ENCODE data around the gene TBC1D21. TPM values are rescaled to one million over a fixed set of nuclear protein-coding genes. Genes with fewer than 3 reads are reported as not detected.

The TBC1D21 gene
- total RNA-seq, 4 donors from 2014 or later = not detected

DNA sequence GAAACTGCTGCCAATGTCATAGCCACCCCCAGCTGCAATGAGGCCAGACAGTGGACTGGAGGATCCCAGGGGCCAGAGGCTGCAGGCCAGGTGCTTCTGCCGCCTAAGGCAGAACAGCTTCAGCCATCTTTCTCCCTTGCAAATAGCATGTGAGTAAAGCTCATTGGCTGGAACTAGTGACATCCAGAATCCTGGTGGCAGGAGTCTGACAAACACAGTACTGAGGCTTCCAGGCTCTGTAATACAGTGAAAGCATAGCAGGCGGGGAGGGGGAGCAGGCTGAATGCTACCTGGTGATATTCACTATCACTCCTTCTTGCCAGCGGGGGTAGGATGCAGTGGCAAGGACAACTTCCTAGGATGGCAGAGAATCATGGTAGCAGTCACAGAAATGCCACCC lies 36.5 kb upstream of the TBC1D21 start:
- no peaks in the 10 kb centered on the region for H3K36me3 ChIP-seq
- TF ChIP-seq, protein P1, sequence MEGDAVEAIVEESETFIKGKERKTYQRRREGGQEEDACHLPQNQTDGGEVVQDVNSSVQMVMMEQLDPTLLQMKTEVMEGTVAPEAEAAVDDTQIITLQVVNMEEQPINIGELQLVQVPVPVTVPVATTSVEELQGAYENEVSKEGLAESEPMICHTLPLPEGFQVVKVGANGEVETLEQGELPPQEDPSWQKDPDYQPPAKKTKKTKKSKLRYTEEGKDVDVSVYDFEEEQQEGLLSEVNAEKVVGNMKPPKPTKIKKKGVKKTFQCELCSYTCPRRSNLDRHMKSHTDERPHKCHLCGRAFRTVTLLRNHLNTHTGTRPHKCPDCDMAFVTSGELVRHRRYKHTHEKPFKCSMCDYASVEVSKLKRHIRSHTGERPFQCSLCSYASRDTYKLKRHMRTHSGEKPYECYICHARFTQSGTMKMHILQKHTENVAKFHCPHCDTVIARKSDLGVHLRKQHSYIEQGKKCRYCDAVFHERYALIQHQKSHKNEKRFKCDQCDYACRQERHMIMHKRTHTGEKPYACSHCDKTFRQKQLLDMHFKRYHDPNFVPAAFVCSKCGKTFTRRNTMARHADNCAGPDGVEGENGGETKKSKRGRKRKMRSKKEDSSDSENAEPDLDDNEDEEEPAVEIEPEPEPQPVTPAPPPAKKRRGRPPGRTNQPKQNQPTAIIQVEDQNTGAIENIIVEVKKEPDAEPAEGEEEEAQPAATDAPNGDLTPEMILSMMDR (IDR thresholded peaks at IDR 0.05 in 4 of 5, conservative IDR thresholded peaks at IDR 0.05 in 1 of 5) = no peak
- no peak for TF ChIP-seq POLR2A (IDR thresholded peaks at IDR 0.05)
- no peak for DNase-seq
- in situ Hi-C loops (cut with MboI; ENCODE audit: low sequenced_read_pairs in 4 of 4) (no loop called here), intact Hi-C loops (cut with DNase I; ENCODE audit: low total_unique reads) (no loop called here)
- H3K4me1 ChIP-seq = peaks cover 13 to 17% of the 10 kb centered on the region in 2 donors
- ATAC-seq = no peak
- H3K9me3 ChIP-seq = no peaks in the 10 kb centered on the region
- no peak overlapping the region for H3K4me3 ChIP-seq
- H3K27ac ChIP-seq = no peak overlapping the region
- peaks cover 0 to 4% (median 0%) of the 10 kb centered on the region in 3 donors for H3K27me3 ChIP-seq

DNA sequence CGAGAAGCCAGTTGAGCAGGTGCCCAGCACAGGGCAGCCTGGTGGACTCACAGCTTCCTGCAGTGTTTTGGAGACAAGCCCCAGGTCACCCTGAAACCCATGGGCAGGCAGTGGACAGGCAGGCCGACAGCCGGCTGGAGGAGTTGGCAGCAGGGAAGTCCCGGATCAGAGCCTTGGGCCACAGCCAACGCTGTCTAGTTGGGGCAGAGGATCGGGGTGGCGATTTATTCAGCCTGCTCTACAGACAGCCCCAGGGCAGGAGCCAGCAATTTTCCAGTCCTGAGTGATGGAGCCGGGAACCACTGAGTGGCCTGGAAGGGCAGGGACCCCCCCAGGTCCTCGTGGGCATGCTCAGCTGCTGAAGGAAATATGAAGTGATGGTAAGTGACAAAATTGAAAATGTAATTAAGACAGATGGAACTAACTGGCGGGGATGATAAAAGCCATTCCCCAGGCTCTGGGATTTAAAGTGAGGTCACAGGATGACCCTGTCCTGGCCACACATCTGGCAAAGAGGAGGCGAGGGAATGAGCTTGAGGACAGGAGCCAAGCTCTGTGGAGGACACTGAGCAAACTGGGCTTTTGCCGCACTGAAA lies 34.4 kb upstream of the TBC1D21 start:
- H3K4me1 ChIP-seq = peaks cover 13 to 17% of the 10 kb centered on the region in 2 donors
- TF ChIP-seq POLR2A (IDR thresholded peaks at IDR 0.05) = no peak
- TF ChIP-seq, protein P1 (IDR thresholded peaks at IDR 0.05 in 4 of 5, conservative IDR thresholded peaks at IDR 0.05 in 1 of 5) = no peak
- ATAC-seq (peak; percentile 71 to 78), DNase-seq (peak; percentile 30 to 70)
- H3K4me3 ChIP-seq = no peak overlapping the region
- peaks cover 0 to 4% (median 0%) of the 10 kb centered on the region in 3 donors for H3K27me3 ChIP-seq
- in situ Hi-C loops (cut with MboI; ENCODE audit: low sequenced_read_pairs in 4 of 4) (no loop called here), intact Hi-C loops (cut with DNase I; ENCODE audit: low total_unique reads) (loop anchor here (1.0 kb wide), 1 partner anchor 37 kb away; no protein-coding TSS in a partner anchor)
- H3K36me3 ChIP-seq = no peaks in the 10 kb centered on the region
- H3K9me3 ChIP-seq = no peaks in the 10 kb centered on the region
- H3K27ac ChIP-seq = no peak overlapping the region

DNA sequence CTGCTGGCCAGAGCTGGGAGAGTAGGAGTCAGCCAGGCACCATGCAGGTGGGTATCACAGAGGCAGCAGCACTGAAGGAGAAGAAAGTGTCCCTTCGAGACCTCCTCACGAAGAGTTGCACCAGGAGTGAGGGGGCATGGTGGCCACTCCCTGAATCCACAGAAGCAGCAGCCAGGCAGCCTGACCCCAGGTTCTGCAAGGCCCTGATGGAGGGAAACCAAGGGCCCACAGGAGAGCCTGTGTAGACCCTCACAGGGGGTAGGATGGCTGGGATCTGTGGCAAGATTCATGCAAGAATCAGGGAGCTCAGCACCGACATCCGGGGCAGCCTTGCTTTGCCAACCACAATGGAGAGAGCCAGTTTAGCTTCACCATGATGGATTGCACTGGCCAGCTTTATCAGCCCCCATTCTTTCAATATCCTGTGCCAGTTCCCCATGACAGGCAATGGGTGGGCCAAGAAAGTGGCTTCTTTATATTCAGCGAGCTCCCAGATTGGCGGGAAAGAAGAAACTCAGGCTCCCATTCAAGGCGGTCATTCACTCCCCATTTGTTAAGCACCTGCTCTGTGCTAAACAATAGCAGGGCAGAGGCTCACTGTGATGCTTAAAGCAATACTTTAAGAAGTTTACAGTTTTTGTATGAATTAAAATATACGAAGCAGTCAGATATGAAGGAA lies 33.5 kb upstream of the TBC1D21 start:
- Histone ChIP-seq H3K27ac (no peak overlapping the region), H3K36me3 (no peaks in the 10 kb centered on the region), H3K27me3 (peaks cover 0 to 4% (median 0%) of the 10 kb centered on the region in 3 donors), H3K4me3 (no peak overlapping the region), H3K9me3 (no peaks in the 10 kb centered on the region), H3K4me1 (peaks cover 13 to 17% of the 10 kb centered on the region in 2 donors)
- ATAC-seq (no peak), DNase-seq (no peak)
- no peak for TF ChIP-seq POLR2A (IDR thresholded peaks at IDR 0.05)
- TF ChIP-seq, protein P1 (IDR thresholded peaks at IDR 0.05 in 4 of 5, conservative IDR thresholded peaks at IDR 0.05 in 1 of 5) = no peak
- in situ Hi-C loops (cut with MboI; ENCODE audit: low sequenced_read_pairs in 4 of 4) = no loop called here
- intact Hi-C loops (cut with DNase I; ENCODE audit: low total_unique reads) = no loop called here

DNA sequence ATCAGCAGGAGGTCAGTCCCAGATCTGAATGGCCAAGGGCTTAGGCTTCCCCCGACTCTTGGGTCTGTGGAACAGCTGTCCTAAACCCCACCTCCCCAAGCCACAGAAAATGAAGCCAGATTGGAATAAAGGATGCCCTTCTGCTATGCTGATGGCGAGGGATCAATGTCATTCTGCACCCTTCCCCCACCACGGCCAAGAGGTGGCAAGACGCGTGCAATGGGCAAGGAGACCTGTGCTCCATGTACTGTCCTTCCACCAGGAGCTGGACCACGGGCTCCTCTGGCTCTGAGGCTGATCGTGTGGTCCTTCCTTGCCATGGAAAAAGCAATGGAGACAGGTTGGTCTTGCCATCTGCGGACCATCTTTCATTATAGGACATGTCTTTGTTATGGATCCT lies 32.6 kb upstream of the TBC1D21 start:
- no peak overlapping the region for H3K4me3 ChIP-seq
- no peak overlapping the region for H3K27ac ChIP-seq
- no peaks in the 10 kb centered on the region for H3K36me3 ChIP-seq
- H3K27me3 ChIP-seq = peaks cover 0 to 4% (median 0%) of the 10 kb centered on the region in 3 donors
- H3K9me3 ChIP-seq = no peaks in the 10 kb centered on the region
- in situ Hi-C loops (cut with MboI; ENCODE audit: low sequenced_read_pairs in 4 of 4) = no loop called here
- ATAC-seq (no peak), DNase-seq (no peak)
- TF ChIP-seq POLR2A (IDR thresholded peaks at IDR 0.05) = no peak
- TF ChIP-seq, protein P1 (IDR thresholded peaks at IDR 0.05 in 4 of 5, conservative IDR thresholded peaks at IDR 0.05 in 1 of 5) = no peak
- intact Hi-C loops (cut with DNase I; ENCODE audit: low total_unique reads) = no loop called here
- peaks cover 13 to 17% of the 10 kb centered on the region in 2 donors for H3K4me1 ChIP-seq

Data from gastrocnemius medialis (tissue), 4 donors.